Motor neuron (in vitro differentiated cells): Measurements from ENCODE around the gene ADGRL4. TPM values are rescaled to one million over a fixed set of nuclear protein-coding genes. Genes with fewer than 3 reads are reported as not detected.
A peak's percentile ranks its signal among the peaks of the same experiment; 100 is the strongest.

Experiments used
- ATAC-seq, 8 experiments: fragments of 200-7000 bp; cut with Tn5 transposase; replicated peaks in 6 of 8; 2 replicates each; pipeline ENCODE4 v1.8.0; 2021; ENCODE audit warnings: mild to moderate bottlenecking in 8 of 8, moderate library complexity in 8 of 8
- H3K27ac ChIP-seq, 2 donors: fragments of 250-450 bp; sonication (Bioruptor Pico); 2 replicates each; pipeline ENCODE4 v1.9.0; 2021; ENCODE audit warnings: antibody characterized with exemption in 2 of 2, mild to moderate bottlenecking in 2 of 2, moderate library complexity in 1 of 2
- H3K4me1 ChIP-seq, 2 donors: fragments of 250-450 bp; sonication (Bioruptor Pico); replicated peaks in 1 of 2; 2 replicates each; pipeline ENCODE4 v1.6.1; 2021; ENCODE audit warnings: antibody characterized with exemption in 2 of 2, mild to moderate bottlenecking in 2 of 2, moderate library complexity in 1 of 2
- H3K4me3 ChIP-seq, 5 donors: fragments of 250-450 bp; sonication (Bioruptor Pico); 2 replicates each; pipeline ENCODE4 v1.9.0; 2021; ENCODE audit warnings: antibody characterized with exemption in 5 of 5, mild to moderate bottlenecking in 5 of 5, moderate library complexity in 4 of 5
- whole genome bisulfite sequencing, 10 experiments: fragments of 450-650 bp; shearing (Covaris generic); methylation state at CpG; one replicate each; pipeline ENCODE4 v1.0.0; 2022; 5-methylcytosine and 5-hydroxymethylcytosine counted together
- in situ Hi-C, 9 experiments: fragments of 400-800 bp; cut with MboI; loops; one replicate each; pipeline ENCODE4 v1.15.0; 2021; ENCODE audit warnings: low sequenced_read_pairs in 9 of 9, low pct_unique_long_range_greater_than_20kb in 2 of 9; ENCODE audit not compliant: unreplicated experiment in 9 of 9
- total RNA-seq, 8 experiments: library from RNA; unstranded; fragments of 300-600 nt; gene quantifications; 2 replicates each; pipeline versions ENCODE4 v1.2.3 to v1.2.4, GENCODE V29; 2022

The ADGRL4 gene
- total RNA-seq, 8 experiments from 2014 or later = 1.2 to 3.0 TPM; not detected in 6

- no peak for ATAC-seq
- in situ Hi-C loops = loop anchor here in 1 of 9 experiments (25.0 kb wide), 1 partner anchor 331 kb away; no protein-coding TSS in a partner anchor
These were observed 150.4 kb downstream of the ADGRL4 start for GRCh38 chr1:78856096-78856495.

GRCh38 chr1:78855258-78855657 is 151.3 kb downstream of the ADGRL4 start:
- no peak for ATAC-seq
- Histone ChIP-seq H3K27ac (no peak overlapping the region), H3K4me3 (no peak overlapping the region), H3K4me1 (no peaks in the 10 kb centered on the region)
- in situ Hi-C loops = loop anchor here in 1 of 9 experiments (25.0 kb wide), 1 partner anchor 332 kb away; no protein-coding TSS in a partner anchor

More at GRCh38 chr1:78856096-78856495, 150.4 kb downstream of the ADGRL4 start:
- WGBS, 10 experiments = 55 to 100% (median 90%) methylated on average over 2 of the region's 2 CpGs; no CpG with 5 or more reads in 1 of the 10 experiments
- Histone ChIP-seq H3K4me1 (no peaks in the 10 kb centered on the region), H3K4me3 (no peak overlapping the region), H3K27ac (no peak overlapping the region)

- WGBS, 10 experiments = 22 to 96% (median 83%) methylated on average over 1 to 5 of the region's 5 CpGs; no CpG with 5 or more reads in 2 of the 10 experiments
- in situ Hi-C loops = loop anchor here in 1 of 9 experiments (25.0 kb wide), 1 partner anchor 333 kb away; no protein-coding TSS in a partner anchor
- Histone ChIP-seq H3K27ac (no peak overlapping the region), H3K4me3 (no peak overlapping the region), H3K4me1 (no peaks in the 10 kb centered on the region)
- ATAC-seq = no peak
These were observed 152.0 kb downstream of the ADGRL4 start for GRCh38 chr1:78854556-78854955.

- Histone ChIP-seq H3K27ac (no peak overlapping the region), H3K4me1 (peaks cover 3 to 11% of the 10 kb centered on the region in 2 donors), H3K4me3 (no peak overlapping the region)
- 8 to 93% (median 82%) methylated on average over 3 to 4 of the region's 4 CpGs for WGBS, 10 experiments
- in situ Hi-C loops = loop anchor here in 2 of 9 experiments (25.0 kb wide), 3 partner anchors 156 to 519 kb away; no protein-coding TSS in a partner anchor
- no peak for ATAC-seq
These were observed 163.0 kb downstream of the ADGRL4 start for GRCh38 chr1:78843546-78843945.

- no peak overlapping the region for H3K4me3 ChIP-seq
These were observed 163.4 kb downstream of the ADGRL4 start for GRCh38 chr1:78843111-78843510.

GRCh38 chr1:78840453-78841271 is 165.9 kb downstream of the ADGRL4 start:
- 0 to 83% (median 58%) methylated on average over 1 to 8 of the region's 8 CpGs; no CpG with 5 or more reads in 1 of the 10 experiments for WGBS, 10 experiments
- peak; percentile 50 to 78 (median 66) for ATAC-seq
- no peak overlapping the region for H3K4me3 ChIP-seq

More at GRCh38 chr1:78843111-78843510, 163.4 kb downstream of the ADGRL4 start:
- no peak overlapping the region for H3K27ac ChIP-seq
- 0 to 89% (median 56%) methylated on average over 1 of the region's 1 CpG; no CpG with 5 or more reads in 1 of the 10 experiments for WGBS, 10 experiments
- peaks cover 3 to 11% of the 10 kb centered on the region in 2 donors for H3K4me1 ChIP-seq
- peak in 1 of 8 experiments; percentile 22 for ATAC-seq
- in situ Hi-C loops = loop anchor here in 2 of 9 experiments (25.0 kb wide), 3 partner anchors 156 to 519 kb away; no protein-coding TSS in a partner anchor

More at GRCh38 chr1:78840453-78841271, 165.9 kb downstream of the ADGRL4 start:
- peaks cover 3 to 11% of the 10 kb centered on the region in 2 donors for H3K4me1 ChIP-seq
- in situ Hi-C loops = loop anchor here in 2 of 9 experiments (25.0 kb wide), 3 partner anchors 153 to 522 kb away; no protein-coding TSS in a partner anchor
- H3K27ac ChIP-seq = no peak overlapping the region
